ENCODE measurements around the gene CAMKK1.

Gene CAMKK1

GRCh38 chr17:3917391-3917931 is 24.6 kb upstream of the CAMKK1 start:
- no peak for DNase-seq (ENCODE audit: low spot score)

GRCh38 chr17:3916825-3917224 is 24.0 kb upstream of the CAMKK1 start:
- no peak for DNase-seq (ENCODE audit: low spot score)

GRCh38 chr17:3915995-3916696 is 23.3 kb upstream of the CAMKK1 start, which contains the start of gene P2RX1:
Gene P2RX1, minus strand, starts transcription at chr17:3916465. Its CDS starts 240 bp downstream, at chr17:3916225.
- DNase-seq (ENCODE audit: low spot score): no peak

- no peak for DNase-seq (ENCODE audit: low spot score)
Measured at GRCh38 chr17:3915581-3915994, 22.7 kb upstream of the CAMKK1 start.

- DNase-seq (ENCODE audit: low spot score): no peak
Measured at GRCh38 chr17:3914312-3914670, 21.4 kb upstream of the CAMKK1 start.

GRCh38 chr17:3913531-3914311 is 20.9 kb upstream of the CAMKK1 start:
- DNase-seq (ENCODE audit: low spot score): peak; percentile 77

- DNase-seq (ENCODE audit: low spot score): no peak
Measured at GRCh38 chr17:3912827-3913226, 20.0 kb upstream of the CAMKK1 start.

- DNase-seq (ENCODE audit: low spot score): no peak
Measured at GRCh38 chr17:3911271-3912053, 18.6 kb upstream of the CAMKK1 start.

- DNase-seq (ENCODE audit: low spot score): no peak
Measured at GRCh38 chr17:3910420-3911270, 17.8 kb upstream of the CAMKK1 start.

- DNase-seq (ENCODE audit: low spot score): no peak
Measured at GRCh38 chr17:3909257-3909656, 16.4 kb upstream of the CAMKK1 start.

- DNase-seq (ENCODE audit: low spot score): no peak
Measured at GRCh38 chr17:3907483-3908216, 14.8 kb upstream of the CAMKK1 start.

GRCh38 chr17:3906881-3907280 is 14.0 kb upstream of the CAMKK1 start:
- DNase-seq (ENCODE audit: low spot score): no peak

GRCh38 chr17:3905017-3905520 is 12.2 kb upstream of the CAMKK1 start:
- no peak for DNase-seq (ENCODE audit: low spot score)

- no peak for DNase-seq (ENCODE audit: low spot score)
Measured at GRCh38 chr17:3904501-3904900, 11.6 kb upstream of the CAMKK1 start.

GRCh38 chr17:3903881-3904290 is 11.0 kb upstream of the CAMKK1 start:
- no peak for DNase-seq (ENCODE audit: low spot score)

- no peak for DNase-seq (ENCODE audit: low spot score)
Measured at GRCh38 chr17:3903051-3903825, 10.4 kb upstream of the CAMKK1 start.

GRCh38 chr17:3900646-3901045 is 7.8 kb upstream of the CAMKK1 start:
- no peak for DNase-seq (ENCODE audit: low spot score)

GRCh38 chr17:3897731-3898130 is 4.9 kb upstream of the CAMKK1 start:
- DNase-seq (ENCODE audit: low spot score): no peak

GRCh38 chr17:3896968-3897235 is 4.0 kb upstream of the CAMKK1 start:
- no peak for DNase-seq (ENCODE audit: low spot score)
